GM21447 (cell line): ENCODE results near the gene MTR.
"Not testable (repeated sequence)": the region's sequence is repeated elsewhere in the genome, so short reads cannot be mapped to it uniquely, and the experiment has no call there.

ENCODE experiments used
- ATAC-seq: cut with Tn5 transposase; IDR thresholded peaks from one replicate; pipeline ENCODE4 v1.9.1; 2021; ENCODE audit not compliant: unreplicated experiment

Gene MTR

GRCh38 chr1:236895665-236896387 is 100.7 kb downstream of the MTR start:
- ATAC-seq = no peak

DNA sequence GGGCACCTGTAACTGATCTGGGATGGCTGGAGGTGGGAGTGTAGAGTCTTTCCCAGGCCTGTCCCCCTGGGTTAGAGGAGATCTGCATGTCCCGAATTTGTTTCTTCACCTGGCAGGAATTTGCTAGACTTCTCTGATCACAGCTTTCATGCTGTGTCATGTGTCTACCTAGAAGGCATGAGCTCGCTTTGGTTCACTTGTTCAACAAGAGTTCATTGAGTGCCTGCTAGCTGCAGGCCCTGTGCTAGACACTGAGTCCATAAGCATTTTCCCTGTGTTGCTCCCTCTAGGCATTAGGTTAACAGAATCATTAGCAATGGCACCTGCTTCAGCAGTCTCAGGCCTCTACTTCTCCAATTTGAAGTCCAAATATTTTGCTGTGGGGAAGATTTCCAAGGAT is 101.6 kb downstream of the MTR start:
- ATAC-seq = no peak

GRCh38 chr1:236904892-236905741 is 110.0 kb downstream of the MTR start:
- ATAC-seq = no peak

- ATAC-seq = no peak
Observed at GRCh38 chr1:236907205-236907604, 112.1 kb downstream of the MTR start.

- ATAC-seq = no peak
Observed at GRCh38 chr1:236908669-236909068, 113.6 kb downstream of the MTR start.

DNA sequence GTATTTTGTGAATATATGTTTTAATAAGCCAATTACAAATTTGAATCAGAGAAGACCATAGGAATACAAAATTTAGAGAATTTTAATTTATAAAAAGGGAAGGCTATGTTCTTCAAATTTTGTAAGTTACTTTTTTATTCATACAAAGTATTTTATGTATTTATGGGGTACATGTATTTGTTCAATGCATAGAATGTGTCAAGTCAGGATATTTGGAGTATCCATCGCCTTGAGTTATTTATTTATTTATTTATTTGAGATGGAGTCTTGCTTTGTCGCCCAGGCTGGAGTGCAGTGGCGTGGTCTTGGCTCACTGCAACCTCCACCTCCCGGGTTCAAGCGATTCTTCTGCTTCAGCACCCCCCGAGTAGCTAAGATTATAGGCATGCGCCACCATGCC is 116.0 kb downstream of the MTR start:
- ATAC-seq = not testable (repeated sequence)

- ATAC-seq = no peak
Observed at GRCh38 chr1:236913371-236914037, 118.4 kb downstream of the MTR start.

DNA sequence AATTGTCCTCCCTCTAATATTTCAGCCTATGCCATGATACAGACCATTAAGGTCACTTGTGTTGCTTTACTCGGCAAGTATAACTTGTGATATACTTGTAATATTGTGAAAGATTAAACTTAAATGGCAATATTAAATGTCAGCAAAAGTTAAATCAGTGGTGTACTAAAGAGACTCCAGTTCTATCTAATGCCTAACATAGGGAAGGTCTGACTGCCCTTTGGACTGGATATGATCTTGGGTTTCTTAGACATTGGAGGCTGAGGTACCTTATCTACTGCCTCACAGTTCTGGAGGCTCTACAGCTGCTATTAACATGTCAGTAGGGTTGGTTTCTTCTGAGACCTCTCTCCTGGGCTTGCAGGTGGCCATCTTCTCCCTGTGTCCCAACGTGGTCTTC is 119.3 kb downstream of the MTR start:
- ATAC-seq = no peak

GRCh38 chr1:236916131-236916800 is 121.2 kb downstream of the MTR start:
- ATAC-seq = no peak

DNA sequence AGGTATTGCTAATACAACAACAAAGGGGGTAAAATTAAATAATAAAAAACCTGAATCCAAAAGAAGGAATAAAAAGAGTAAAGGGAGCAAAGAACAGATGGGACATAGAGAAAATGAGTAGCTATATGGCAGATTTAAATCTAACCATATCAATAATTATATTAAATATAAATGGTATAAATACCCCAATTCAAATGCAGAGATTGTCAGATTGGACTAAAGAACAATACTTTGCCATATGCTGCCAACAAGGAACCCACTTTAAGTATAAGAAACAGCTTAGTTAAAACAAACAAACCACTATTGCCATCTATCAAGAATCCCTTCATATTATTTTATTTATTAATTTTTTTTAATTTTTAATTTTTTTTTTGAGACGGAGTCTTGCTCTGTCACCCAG is 122.4 kb downstream of the MTR start:
- ATAC-seq = no peak

DNA sequence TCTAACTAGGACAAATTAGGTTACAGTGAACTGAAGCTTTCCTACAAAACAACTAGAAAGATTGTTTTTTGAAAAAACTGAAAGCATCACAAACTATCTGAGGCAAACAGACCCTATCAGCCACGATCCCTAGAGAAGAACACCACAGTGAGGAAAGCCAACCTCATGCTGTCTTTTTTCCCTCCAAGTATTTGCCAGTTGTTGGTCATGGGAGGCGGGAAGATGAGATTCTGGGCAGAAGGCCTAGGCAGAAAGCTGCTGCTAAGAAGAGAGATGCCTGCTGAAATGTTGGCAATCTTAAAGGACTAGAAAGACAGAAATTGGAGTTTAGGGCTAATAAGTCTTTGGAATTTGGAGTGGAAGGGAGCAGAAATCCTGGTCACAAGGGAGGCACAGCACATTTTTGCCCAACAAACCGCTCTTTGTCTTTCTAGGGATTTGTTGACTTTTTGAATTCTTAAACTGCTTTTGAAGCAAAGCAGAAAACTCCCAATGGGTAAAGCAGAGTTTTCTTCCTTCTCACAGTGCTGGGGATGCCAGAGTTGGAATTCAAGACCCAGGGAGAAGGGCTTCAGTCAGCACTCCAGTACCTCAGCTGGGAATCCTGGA is 125.3 kb downstream of the MTR start:
- ATAC-seq = no peak

DNA sequence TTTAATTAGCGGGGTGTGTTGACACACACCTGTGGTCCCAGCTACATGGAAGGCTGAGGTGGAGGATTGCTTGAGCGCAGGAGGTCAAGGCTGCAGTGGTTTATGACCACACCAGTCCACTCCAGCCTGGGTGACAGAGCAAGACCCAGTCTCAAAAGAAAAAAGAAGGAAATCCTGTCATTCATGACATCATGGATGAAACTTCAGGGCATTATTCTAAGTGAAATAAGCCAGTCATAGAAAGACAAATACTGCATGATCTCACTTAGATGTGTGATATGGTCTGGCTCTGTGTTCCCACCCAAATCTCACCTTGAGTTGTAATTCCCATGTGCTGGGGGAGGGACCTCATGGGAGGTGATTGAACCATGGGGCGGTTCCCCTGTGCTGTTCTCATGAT is 126.5 kb downstream of the MTR start:
- ATAC-seq = no peak

DNA sequence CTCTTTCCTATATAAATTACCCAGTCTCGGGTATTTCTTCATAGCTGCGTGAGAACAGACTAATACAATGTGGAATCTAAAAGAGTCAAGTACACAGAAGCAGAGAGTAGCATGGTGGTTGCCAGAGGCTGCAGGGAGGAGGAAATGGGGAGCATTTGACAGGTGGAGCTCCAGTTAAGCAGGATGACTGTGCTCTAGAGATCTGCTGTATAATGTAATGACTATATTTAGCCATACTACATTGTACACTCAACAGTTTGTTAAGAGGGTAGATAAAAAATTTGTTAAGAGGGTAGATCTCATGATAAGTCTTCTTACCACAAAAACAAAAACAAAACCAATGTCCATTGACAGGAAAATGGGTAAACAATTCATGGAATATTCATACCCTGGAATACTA is 127.1 kb downstream of the MTR start:
- ATAC-seq = no peak

DNA sequence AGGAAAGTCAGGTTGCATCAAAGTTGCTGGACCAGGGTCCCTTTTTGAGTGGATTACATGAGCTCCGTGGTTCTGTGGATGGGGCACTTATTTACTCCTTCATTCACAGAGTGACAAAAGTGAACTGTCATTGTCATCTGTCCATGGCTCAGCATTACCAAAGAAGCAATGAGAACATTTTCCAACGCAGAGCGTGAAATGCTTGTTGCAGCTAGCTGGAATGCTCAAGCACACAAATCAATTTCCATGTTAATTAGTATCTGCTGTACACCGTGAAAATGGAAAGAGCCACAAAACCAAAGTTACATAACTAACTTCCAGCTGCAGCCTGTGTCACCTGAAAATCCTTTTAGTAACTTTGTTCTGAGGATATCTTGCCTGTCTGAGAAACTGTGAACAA is 130.3 kb downstream of the MTR start:
- ATAC-seq = no peak

- ATAC-seq = no peak
Observed at GRCh38 chr1:236930503-236930902, 135.4 kb downstream of the MTR start.

- ATAC-seq = no peak
Observed at GRCh38 chr1:236938760-236939159, 143.7 kb downstream of the MTR start.

GRCh38 chr1:236942431-236942830 is 147.3 kb downstream of the MTR start:
- no peak for ATAC-seq

- no peak for ATAC-seq
Observed at GRCh38 chr1:236944556-236944955, 149.5 kb downstream of the MTR start.

DNA sequence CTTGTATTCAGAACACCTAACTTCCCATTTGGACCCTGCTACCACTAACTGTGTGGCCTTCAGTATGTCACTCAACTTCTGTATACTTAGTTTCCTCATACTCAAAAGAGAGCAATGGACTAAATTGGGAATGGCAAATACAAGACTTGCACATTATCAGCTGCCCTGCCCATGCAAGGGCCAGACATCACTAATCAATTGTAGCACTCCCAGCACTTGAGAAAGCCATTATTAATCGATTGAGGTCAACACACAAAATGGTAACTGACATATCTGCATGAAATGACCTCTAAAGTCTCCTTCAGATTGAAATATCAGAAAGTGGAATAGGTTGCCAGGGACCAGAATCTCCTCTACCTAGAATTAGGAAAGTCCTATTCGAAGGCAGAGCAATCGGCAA is 149.9 kb downstream of the MTR start:
- no peak for ATAC-seq

- ATAC-seq = no peak
Observed at GRCh38 chr1:236947794-236948193, 152.7 kb downstream of the MTR start.

DNA sequence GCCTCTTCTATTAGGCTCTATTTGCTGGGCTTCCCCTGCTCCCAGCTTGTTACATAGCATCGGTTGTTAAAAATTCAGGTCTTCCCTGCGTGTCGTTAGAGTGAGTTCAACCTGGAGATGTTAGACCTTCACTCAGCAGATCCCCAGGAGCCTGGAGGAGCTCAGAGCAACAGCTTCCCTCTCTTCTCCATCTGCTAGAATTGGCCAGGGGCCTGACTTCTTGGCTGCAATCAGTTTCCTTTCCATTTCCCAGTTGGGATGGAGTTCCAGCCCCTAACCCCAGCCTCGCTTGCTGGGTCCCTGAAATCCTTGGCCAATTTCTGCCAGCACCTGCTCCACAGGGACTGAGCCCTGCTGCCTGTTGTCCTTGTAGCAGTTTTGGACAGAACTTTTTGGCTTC is 153.3 kb downstream of the MTR start:
- ATAC-seq = no peak
